Dermis microvascular lymphatic vessel endothelial cell (primary cell): ENCODE data around the gene MGMT. TPM values are rescaled to one million over a fixed set of nuclear protein-coding genes. Genes with fewer than 3 reads are reported as not detected.

Experiments used
- DNase-seq, 2 donors: peaks; one replicate each; pipeline versions ENCODE4 v3.0.0 to v3.0.0-alpha.2; 2010; ENCODE audit warnings: low read depth in 2 of 2
- total RNA-seq: library from RNA; depleted of rRNA; stranded (reverse); fragments of >200 nt; gene quantifications from 2 replicates; pipeline ENCODE4 v1.2.1, GENCODE V29; 2014

Gene MGMT
- total RNA-seq, 1 donor from 2014 or later: 9.6 TPM

- DNase-seq: no peak
Observed at GRCh38 chr10:129681856-129682255, 214.8 kb downstream of the MGMT start.

GRCh38 chr10:129683519-129683918 is 216.5 kb downstream of the MGMT start:
- DNase-seq: no peak

- no peak for DNase-seq
Observed at GRCh38 chr10:129683920-129684319, 216.9 kb downstream of the MGMT start.

GRCh38 chr10:129685271-129685670 is 218.2 kb downstream of the MGMT start:
- no peak for DNase-seq

GRCh38 chr10:129689671-129690071 is 222.6 kb downstream of the MGMT start:
- DNase-seq: peak; percentile 24

- DNase-seq: no peak
Observed at GRCh38 chr10:129690248-129691070, 223.4 kb downstream of the MGMT start.

- DNase-seq: no peak
Observed at GRCh38 chr10:129692695-129693094, 225.7 kb downstream of the MGMT start.

GRCh38 chr10:129693382-129693781 is 226.3 kb downstream of the MGMT start:
- no peak for DNase-seq

- DNase-seq: no peak
Observed at GRCh38 chr10:129694184-129694583, 227.1 kb downstream of the MGMT start.

- DNase-seq: no peak
Observed at GRCh38 chr10:129694691-129695243, 227.7 kb downstream of the MGMT start.

GRCh38 chr10:129695671-129696070 is 228.6 kb downstream of the MGMT start:
- no peak for DNase-seq

- DNase-seq: no peak
Observed at GRCh38 chr10:129696636-129697035, 229.6 kb downstream of the MGMT start.

GRCh38 chr10:129697463-129698247 is 230.6 kb downstream of the MGMT start:
- no peak for DNase-seq

GRCh38 chr10:129699722-129700340 is 232.8 kb downstream of the MGMT start:
- DNase-seq: no peak

GRCh38 chr10:129702605-129703004 is 235.6 kb downstream of the MGMT start:
- DNase-seq: no peak

- DNase-seq: no peak
Observed at GRCh38 chr10:129703287-129704137, 236.5 kb downstream of the MGMT start.

GRCh38 chr10:129704225-129704624 is 237.2 kb downstream of the MGMT start:
- no peak for DNase-seq

- DNase-seq: no peak
Observed at GRCh38 chr10:129704786-129705525, 237.9 kb downstream of the MGMT start.

GRCh38 chr10:129705676-129706075 is 238.6 kb downstream of the MGMT start:
- DNase-seq: no peak

GRCh38 chr10:129706081-129706480 is 239.0 kb downstream of the MGMT start:
- no peak for DNase-seq
